IMR-90 (cell line): ENCODE measurements around the gene USP24. TPM values are rescaled to one million over a fixed set of nuclear protein-coding genes. Genes with fewer than 3 reads are reported as not detected.

Experiments
- ATAC-seq: fragments of 200-7000 bp; cut with Tn5 transposase; 2 replicates; pipeline ENCODE4 v1.9.1; 2020; ENCODE audit warnings: low read depth, mild to moderate bottlenecking, moderate library complexity
- BruUV-seq: library from RNA; stranded (reverse); fragments of 400-500 nt; replicated peaks from 2 replicates; lab custom pipeline; 2021; lab: Mats Ljungman, UMichigan
- CTCF ChIA-PET: fragments of 300-600 bp; formaldehyde crosslinking; extraction: SDS; loops from one replicate; lab custom pipeline; 2021; ENCODE audit warnings: antibody characterized with exemption; lab: Yijun Ruan, JAX
- POLR2A ChIA-PET: fragments of 300-600 bp; sonication (Branson Sonifier 250); formaldehyde crosslinking; loops from one replicate; lab custom pipeline; 2022; ENCODE audit warnings: antibody characterized with exemption; ENCODE audit not compliant: unreplicated experiment; lab: Charles Lee
- DNase-seq: peaks from one replicate; pipeline ENCODE4 v3.0.0; 2013
- H2AFZ ChIP-seq: replicated peaks from 2 replicates; pipeline ENCODE3; 2013; ENCODE audit warnings: low read length, mild to moderate bottlenecking; ENCODE audit not compliant: poor library complexity
- H2AK5ac ChIP-seq: 2 replicates; pipeline ENCODE4 v1.6.1; 2013; ENCODE audit warnings: low read depth, low read length, inconsistent platforms
- H2AK9ac ChIP-seq: replicated peaks from 2 replicates; pipeline ENCODE3; 2013; ENCODE audit warnings: mild to moderate bottlenecking, low read depth, low read length, moderate library complexity; ENCODE audit not compliant: poor library complexity
- H2BK120ac ChIP-seq: 2 replicates; pipeline ENCODE4 v1.6.1; 2013; ENCODE audit warnings: low read depth, low read length, inconsistent platforms
- H2BK15ac ChIP-seq: 3 replicates; pipeline ENCODE4 v1.6.1; 2013; ENCODE audit warnings: low read depth, low read length, inconsistent platforms
- H2BK20ac ChIP-seq: 2 replicates; pipeline ENCODE4 v1.6.1; 2013; ENCODE audit warnings: low read depth, mild to moderate bottlenecking, inconsistent platforms, low read length, moderate library complexity
- H2BK5ac ChIP-seq: 2 replicates; pipeline ENCODE4 v1.6.1; 2013; ENCODE audit warnings: mild to moderate bottlenecking, low read depth, low read length, inconsistent platforms; ENCODE audit not compliant: poor library complexity, severe bottlenecking
- H3K14ac ChIP-seq: replicated peaks from 2 replicates; pipeline ENCODE4 v1.6.1; 2013; ENCODE audit warnings: low read depth, low read length, inconsistent platforms
- H3K18ac ChIP-seq: 2 replicates; pipeline ENCODE4 v1.6.1; 2013; ENCODE audit warnings: low read depth, low read length, control low read depth
- H3K23ac ChIP-seq: 2 replicates; pipeline ENCODE4 v1.6.1; 2013; ENCODE audit warnings: low read depth, low read length, inconsistent platforms
- H3K27ac ChIP-seq: 2 replicates; pipeline ENCODE4 v1.5.1; 2013; ENCODE audit warnings: mild to moderate bottlenecking, control low read depth, low read length; ENCODE audit not compliant: insufficient read depth
- H3K27me3 ChIP-seq: 2 replicates; pipeline ENCODE4 v1.6.1; 2013; ENCODE audit warnings: low read length; ENCODE audit not compliant: control insufficient read depth, insufficient read depth
- H3K36me3 ChIP-seq: 2 replicates; pipeline ENCODE4 v1.6.1; 2013; ENCODE audit warnings: low read length, mixed read lengths; ENCODE audit not compliant: control insufficient read depth, insufficient read depth
- H3K4ac ChIP-seq: 2 replicates; pipeline ENCODE4 v1.6.1; 2013; ENCODE audit warnings: low read depth, low read length, inconsistent platforms
- H3K4me1 ChIP-seq: 2 replicates; pipeline ENCODE4 v1.6.1; 2013; ENCODE audit warnings: low read length, mixed read lengths; ENCODE audit not compliant: control insufficient read depth, insufficient read depth
- H3K4me2 ChIP-seq: 2 replicates; pipeline ENCODE4 v1.6.1; 2013; ENCODE audit warnings: low read depth, mild to moderate bottlenecking, control low read depth, low read length, moderate library complexity
- H3K4me3 ChIP-seq: 2 replicates; pipeline ENCODE4 v1.5.1; 2013; ENCODE audit warnings: low read depth, mild to moderate bottlenecking, control low read depth, low read length, moderate library complexity; ENCODE audit not compliant: insufficient read depth
- H3K56ac ChIP-seq: 2 replicates; pipeline ENCODE4 v1.6.1; 2013; ENCODE audit warnings: low read length, inconsistent platforms; ENCODE audit not compliant: insufficient read depth; ENCODE audit errors: extremely low read depth
- H3K79me1 ChIP-seq, 2 experiments: 2 replicates each; pipeline ENCODE4 v1.6.1; 2013; ENCODE audit warnings: low read length in 2 of 2, inconsistent platforms in 1 of 2, low read depth in 1 of 2
- H3K9ac ChIP-seq: 2 replicates; pipeline ENCODE4 v1.6.1; 2013; ENCODE audit warnings: low read depth, low read length, control low read depth
- H3K9me1 ChIP-seq: 2 replicates; pipeline ENCODE4 v1.6.1; 2013; ENCODE audit warnings: low read length, inconsistent platforms; ENCODE audit not compliant: insufficient read depth
- H3K9me3 ChIP-seq: 2 replicates; pipeline ENCODE4 v1.6.1; 2013; ENCODE audit warnings: low read length; ENCODE audit not compliant: control insufficient read depth, insufficient read depth
- H4K20me1 ChIP-seq: 2 replicates; pipeline ENCODE4 v1.6.1; 2013; ENCODE audit warnings: low read length, inconsistent platforms; ENCODE audit not compliant: insufficient read depth
- H4K5ac ChIP-seq: 2 replicates; pipeline ENCODE4 v1.6.1; 2013; ENCODE audit warnings: mild to moderate bottlenecking, low read depth, low read length, control low read depth
- H4K8ac ChIP-seq, 2 experiments: 2 replicates each; pipeline ENCODE4 v1.6.1; 2013; ENCODE audit warnings: low read depth in 2 of 2, low read length in 2 of 2, control low read depth in 1 of 2, inconsistent platforms in 1 of 2
- H4K91ac ChIP-seq: 2 replicates; pipeline ENCODE4 v1.6.1; 2013; ENCODE audit warnings: low read depth, low read length, inconsistent platforms; ENCODE audit not compliant: insufficient read depth
- BHLHE40 ChIP-seq: fragments of 150-350 bp; IDR thresholded peaks from 2 replicates; pipeline ENCODE4 v1.6.1; 2016; ENCODE audit warnings: mild to moderate bottlenecking, low read depth, low read length
- ELK1 ChIP-seq: fragments of 150-350 bp; IDR thresholded peaks from 2 replicates; pipeline ENCODE4 v1.6.1; 2016; ENCODE audit warnings: low read depth, mild to moderate bottlenecking, low read length, moderate library complexity, borderline replicate concordance
- FOS ChIP-seq: fragments of 150-350 bp; IDR thresholded peaks from 2 replicates; pipeline ENCODE4 v1.6.1; 2016; ENCODE audit warnings: low read depth, low read length
- MAZ ChIP-seq: IDR thresholded peaks from 2 replicates; pipeline ENCODE4 v1.6.1; 2012; ENCODE audit warnings: low read depth, mild to moderate bottlenecking, low read length, improper control_type of control experiment, moderate library complexity, borderline replicate concordance
- POLR2A ChIP-seq: IDR thresholded peaks from 2 replicates; pipeline ENCODE4 v1.6.1; 2012; ENCODE audit warnings: mild to moderate bottlenecking, low read depth, low read length
- RCOR1 ChIP-seq: IDR thresholded peaks from 2 replicates; pipeline ENCODE4 v1.6.1; 2012; ENCODE audit warnings: mild to moderate bottlenecking, low read length, improper control_type of control experiment; ENCODE audit not compliant: insufficient replicate concordance
- RFX5 ChIP-seq: IDR thresholded peaks from 2 replicates; pipeline ENCODE4 v1.8.0; 2012; ENCODE audit warnings: low read depth, mild to moderate bottlenecking, low read length, moderate library complexity
- SMC3 ChIP-seq: fragments of 150-350 bp; IDR thresholded peaks from 2 replicates; pipeline ENCODE4 v1.6.1; 2016; ENCODE audit warnings: low read depth, mild to moderate bottlenecking, antibody characterized with exemption, low read length, moderate library complexity
- whole genome bisulfite sequencing, 2 experiments: methylation state at CpG; one replicate each; pipeline versions ENCODE4 v1.1.5 to v1.1.7; 2013; ENCODE audit warnings: missing lambda C conversion rate in 2 of 2; ENCODE audit not compliant: insufficient read length in 1 of 2; ENCODE audit errors: extremely low coverage in 2 of 2; 5-methylcytosine and 5-hydroxymethylcytosine counted together
- dilution Hi-C: fragments of 300-500 bp; cut with HindIII; formaldehyde crosslinking; loops from one replicate; pipeline ENCODE4 v1.14.3; 2018; ENCODE audit warnings: low sequenced_read_pairs; ENCODE audit not compliant: unreplicated experiment
- in situ Hi-C: fragments of 300-500 bp; cut with MboI; formaldehyde crosslinking; loops from 3 replicates; pipeline ENCODE4 v1.14.3; 2019; ENCODE audit warnings: low sequenced_read_pairs, inconsistent platforms, mixed read lengths
- intact Hi-C: fragments of 100-400 bp; cut with micrococcal nuclease; formaldehyde crosslinking; loops from 2 replicates; pipeline ENCODE4 v1.10.0; 2022
- polyA plus RNA-seq, 3 experiments: library from polyadenylated mRNA; depleted of rRNA; stranded (reverse); fragments of >200 nt; gene quantifications; 2 replicates each; pipeline ENCODE4 v1.2.3, GENCODE V29; 2012; ENCODE audit warnings: low replicate concordance in 1 of 3
- total RNA-seq: library from RNA; depleted of rRNA; stranded (reverse); fragments of >200 nt; gene quantifications from 2 replicates; pipeline ENCODE4 v1.2.3, GENCODE V29; 2012
- TF ChIP-seq, protein P1 (sequence below): conservative IDR thresholded peaks from 2 replicates; pipeline ENCODE4 v1.5.1; 2012; ENCODE audit warnings: mild to moderate bottlenecking, low read depth, low read length, improper control_type of control experiment
- TF ChIP-seq, protein P2 (sequence below): fragments of 150-350 bp; IDR thresholded peaks from 2 replicates; pipeline ENCODE4 v1.6.1; 2017; ENCODE audit warnings: mild to moderate bottlenecking, antibody characterized with exemption, low read length, low read depth

Gene USP24
- total and polyA plus RNA-seq, 2 of the 4 experiments (the other 2 are of a cell fraction) = 8.4 to 36.7 TPM

- no TSS peak for BruUV-seq
- Histone ChIP-seq H4K8ac (no peak overlapping the region), H3K36me3 (peaks cover 1% of the 10 kb centered on the region; the same call in 1 of the 2 replicates), H3K4ac (no peak overlapping the region), H3K27ac (no peak overlapping the region), H2BK20ac (no peak overlapping the region), H2AK5ac (peak overlapping the region; percentile 8; the same call in 1 of the 2 replicates), H3K27me3 (no peaks in the 10 kb centered on the region), H3K56ac (no peak overlapping the region), H3K9me1 (peaks cover 13% of the 10 kb centered on the region), H3K9me3 (no peaks in the 10 kb centered on the region), H3K23ac (peak overlapping the region; percentile 49; the same call in 1 of the 2 replicates), H2AFZ (no peak overlapping the region), H4K91ac (no peak overlapping the region), H3K9ac (no peak overlapping the region), H2BK15ac (no peak overlapping the region), H3K14ac (no peak overlapping the region), H3K4me1 (peaks cover 7% of the 10 kb centered on the region), H3K18ac (no peak overlapping the region), H3K4me2 (no peak overlapping the region), H3K4me3 (no peak overlapping the region), H4K5ac (no peak overlapping the region), H2BK120ac (no peak overlapping the region), H2AK9ac (no peak overlapping the region), H3K79me1 (peaks cover 43 to 71% of the 10 kb centered on the region in 2 experiments), H2BK5ac (no peak overlapping the region), H4K20me1 (peaks cover 49% of the 10 kb centered on the region; the same call in 1 of the 2 replicates)
- in situ Hi-C loops = no loop called here
- CTCF ChIA-PET = interaction anchor here (0.6 kb wide), 1 partner anchor 17 kb away, joined by 3 read pairs; no protein-coding TSS in a partner anchor
- dilution Hi-C loops = no loop called here
- TF ChIP-seq, protein P1, sequence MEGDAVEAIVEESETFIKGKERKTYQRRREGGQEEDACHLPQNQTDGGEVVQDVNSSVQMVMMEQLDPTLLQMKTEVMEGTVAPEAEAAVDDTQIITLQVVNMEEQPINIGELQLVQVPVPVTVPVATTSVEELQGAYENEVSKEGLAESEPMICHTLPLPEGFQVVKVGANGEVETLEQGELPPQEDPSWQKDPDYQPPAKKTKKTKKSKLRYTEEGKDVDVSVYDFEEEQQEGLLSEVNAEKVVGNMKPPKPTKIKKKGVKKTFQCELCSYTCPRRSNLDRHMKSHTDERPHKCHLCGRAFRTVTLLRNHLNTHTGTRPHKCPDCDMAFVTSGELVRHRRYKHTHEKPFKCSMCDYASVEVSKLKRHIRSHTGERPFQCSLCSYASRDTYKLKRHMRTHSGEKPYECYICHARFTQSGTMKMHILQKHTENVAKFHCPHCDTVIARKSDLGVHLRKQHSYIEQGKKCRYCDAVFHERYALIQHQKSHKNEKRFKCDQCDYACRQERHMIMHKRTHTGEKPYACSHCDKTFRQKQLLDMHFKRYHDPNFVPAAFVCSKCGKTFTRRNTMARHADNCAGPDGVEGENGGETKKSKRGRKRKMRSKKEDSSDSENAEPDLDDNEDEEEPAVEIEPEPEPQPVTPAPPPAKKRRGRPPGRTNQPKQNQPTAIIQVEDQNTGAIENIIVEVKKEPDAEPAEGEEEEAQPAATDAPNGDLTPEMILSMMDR = no peak
- TF ChIP-seq RCOR1 = no peak
- TF ChIP-seq POLR2A = no peak
- no peak for TF ChIP-seq RFX5
- no peak for TF ChIP-seq ELK1
- no peak for TF ChIP-seq MAZ
- TF ChIP-seq FOS = no peak
- no peak for TF ChIP-seq SMC3
- TF ChIP-seq BHLHE40 = no peak
- TF ChIP-seq, protein P2, sequence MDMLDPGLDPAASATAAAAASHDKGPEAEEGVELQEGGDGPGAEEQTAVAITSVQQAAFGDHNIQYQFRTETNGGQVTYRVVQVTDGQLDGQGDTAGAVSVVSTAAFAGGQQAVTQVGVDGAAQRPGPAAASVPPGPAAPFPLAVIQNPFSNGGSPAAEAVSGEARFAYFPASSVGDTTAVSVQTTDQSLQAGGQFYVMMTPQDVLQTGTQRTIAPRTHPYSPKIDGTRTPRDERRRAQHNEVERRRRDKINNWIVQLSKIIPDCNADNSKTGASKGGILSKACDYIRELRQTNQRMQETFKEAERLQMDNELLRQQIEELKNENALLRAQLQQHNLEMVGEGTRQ = no peak
- POLR2A ChIA-PET = no interaction called here
- ATAC-seq (no peak), DNase-seq (no peak)
- WGBS, 2 experiments = 100% methylated on average over 3 of the region's 3 CpGs; no CpG with 5 or more reads in 1 of the 2 experiments
- intact Hi-C loops = loop anchor here (5.0 kb wide), 1 partner anchor 43 kb away; no protein-coding TSS in a partner anchor
Observed at GRCh38 chr1:55194851-55195250, 20.3 kb downstream of the USP24 start.
